GM19455 (cell line): ENCODE data around the gene AURKAIP1.
"Not testable (repeated sequence)": the region's sequence is repeated elsewhere in the genome, so short reads cannot be mapped to it uniquely, and the experiment has no call there.

Source experiments
- ATAC-seq: cut with Tn5 transposase; IDR thresholded peaks from one replicate; pipeline ENCODE4 v1.9.1; 2021; ENCODE audit not compliant: unreplicated experiment

The AURKAIP1 gene

DNA sequence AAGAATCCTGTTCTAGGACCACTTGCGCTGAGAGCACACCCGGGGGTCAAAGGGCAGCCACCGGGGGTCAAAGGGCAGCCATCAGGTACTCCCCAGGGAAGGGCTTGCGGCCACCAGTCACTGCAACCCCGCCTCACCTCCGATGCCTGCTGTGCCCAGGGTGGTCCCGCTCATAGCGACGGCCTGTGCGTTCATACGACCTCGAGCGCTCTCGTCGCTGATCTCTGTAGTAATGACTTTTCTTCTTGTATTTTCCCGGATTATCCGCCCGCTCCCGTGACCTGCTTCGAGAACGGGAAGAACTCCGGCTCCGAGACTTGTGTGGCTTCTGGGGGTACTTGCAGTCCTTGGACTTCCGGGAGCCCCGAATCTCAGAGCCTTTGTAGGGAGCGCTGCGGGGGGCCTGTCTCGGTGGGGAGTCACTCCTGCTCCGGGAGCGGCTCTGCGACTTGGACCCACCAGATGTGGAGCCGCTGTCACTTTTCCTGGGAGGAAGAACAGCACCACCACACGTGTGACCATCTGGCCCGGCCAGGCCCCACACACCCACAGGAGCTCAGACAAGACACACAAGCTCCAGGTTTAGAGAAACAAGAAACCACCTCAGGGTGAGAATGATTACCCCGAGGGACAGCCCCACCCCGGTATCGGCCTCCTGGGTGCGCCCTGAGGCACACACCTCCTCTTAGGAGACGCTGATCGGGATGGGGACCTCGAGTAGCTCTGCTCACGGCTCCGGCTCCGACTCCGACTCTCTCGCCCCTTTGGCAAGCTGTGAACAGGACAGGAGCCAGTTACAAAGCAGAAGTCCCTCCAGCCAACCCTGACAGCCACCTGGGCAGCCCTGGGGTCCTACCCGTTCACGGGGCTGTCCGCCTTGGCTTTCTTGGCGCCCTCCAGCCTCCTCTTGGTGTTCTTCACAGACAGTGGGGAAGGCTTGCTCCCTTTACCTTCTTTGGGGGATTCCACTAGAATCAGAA, 12.4 kb upstream of the AURKAIP1 start:
- no peak for ATAC-seq

DNA sequence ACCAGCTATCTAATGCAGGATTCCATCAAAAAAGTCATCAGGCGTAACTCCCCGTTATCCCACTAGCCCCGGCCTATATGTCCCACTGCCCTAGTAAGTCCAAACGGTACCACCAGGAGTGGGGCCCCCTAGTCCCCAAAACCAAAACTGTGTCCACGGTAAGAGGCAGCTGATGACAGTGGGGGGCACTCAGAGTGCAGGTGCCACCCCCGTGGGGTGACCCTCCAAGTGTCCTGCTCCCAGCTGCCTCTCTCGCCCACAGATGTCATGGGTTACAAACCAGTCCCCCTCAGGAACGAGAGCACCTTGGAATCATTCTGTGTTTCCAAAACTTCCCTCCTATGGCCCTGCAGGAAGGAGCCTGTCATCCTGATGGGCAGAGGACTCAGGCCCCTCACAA, 10.9 kb upstream of the AURKAIP1 start:
- no peak for ATAC-seq

- not testable (repeated sequence) for ATAC-seq
Measured at GRCh38 chr1:1385339-1385738, 10.3 kb upstream of the AURKAIP1 start.

DNA sequence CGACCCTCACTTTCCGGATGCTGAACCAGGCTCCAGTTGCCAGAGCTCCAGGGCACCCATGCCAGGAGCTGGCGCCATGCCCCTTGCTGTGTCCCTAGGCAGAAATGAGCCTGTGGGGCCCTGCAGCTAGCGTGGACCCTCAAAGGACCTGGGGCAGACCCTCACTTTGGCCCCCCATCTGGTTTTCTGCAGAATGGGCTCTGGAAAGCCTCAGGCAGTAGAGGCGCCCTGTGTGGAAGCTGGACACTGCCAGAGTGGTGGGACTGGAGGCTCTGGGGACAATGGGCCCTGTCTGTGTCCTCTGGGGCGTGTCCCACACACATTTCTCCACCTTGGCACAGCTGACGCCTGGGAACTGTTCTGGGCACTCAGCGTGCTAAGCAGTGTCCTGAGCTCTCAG, 6.3 kb upstream of the AURKAIP1 start:
- ATAC-seq, result no peak

DNA sequence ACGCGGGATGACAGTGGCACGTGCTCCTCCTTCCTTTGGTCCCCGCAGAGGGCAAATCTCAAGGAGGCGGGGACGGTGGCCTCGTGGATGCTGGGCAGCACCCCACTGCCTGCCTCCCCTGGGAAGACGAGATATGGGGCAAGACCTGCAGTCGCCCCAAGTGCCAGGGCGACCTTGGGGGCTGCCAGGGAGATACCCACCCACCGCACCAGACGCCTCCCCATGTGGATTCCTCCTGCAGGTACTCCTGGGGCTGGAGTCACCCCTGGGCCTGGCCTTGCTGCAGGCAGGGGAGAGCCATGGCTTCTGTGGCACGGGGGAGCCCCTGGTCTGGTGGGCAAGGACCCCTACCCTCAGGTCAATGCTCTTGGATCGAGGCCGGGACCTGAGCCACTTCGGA, 5.9 kb upstream of the AURKAIP1 start:
- no peak for ATAC-seq

DNA sequence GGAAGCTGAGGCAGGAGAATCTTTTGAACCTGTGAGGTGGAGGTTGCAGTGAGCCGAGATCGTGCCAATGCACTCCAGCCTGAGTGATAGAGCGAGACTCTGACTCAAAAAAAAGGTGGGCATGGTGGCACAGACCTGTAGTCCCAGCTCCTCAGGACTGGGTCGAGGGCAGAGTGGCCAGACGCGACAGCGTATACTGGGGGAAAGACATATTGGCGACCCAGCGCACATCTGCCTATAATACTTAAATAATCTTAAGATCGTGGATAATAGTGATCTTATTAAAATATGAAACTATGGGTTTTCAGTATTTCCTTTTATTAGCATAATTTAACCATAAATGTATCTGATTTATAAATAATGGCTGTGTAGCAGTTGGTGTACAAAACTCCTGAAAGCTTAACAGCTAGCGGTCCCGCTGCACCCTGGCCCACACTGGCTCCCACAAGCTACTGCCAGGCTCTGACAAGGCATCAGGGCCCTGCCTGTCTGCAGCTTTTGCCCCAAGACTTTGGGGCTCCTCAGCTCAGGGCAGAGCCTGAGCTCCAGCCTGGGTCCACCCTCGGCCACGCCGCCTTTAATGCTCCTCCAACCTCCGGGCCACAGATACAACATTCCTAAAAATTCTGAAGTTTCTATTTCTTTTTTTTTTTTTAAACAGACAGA, 2.7 kb upstream of the AURKAIP1 start:
- ATAC-seq, result no peak

DNA sequence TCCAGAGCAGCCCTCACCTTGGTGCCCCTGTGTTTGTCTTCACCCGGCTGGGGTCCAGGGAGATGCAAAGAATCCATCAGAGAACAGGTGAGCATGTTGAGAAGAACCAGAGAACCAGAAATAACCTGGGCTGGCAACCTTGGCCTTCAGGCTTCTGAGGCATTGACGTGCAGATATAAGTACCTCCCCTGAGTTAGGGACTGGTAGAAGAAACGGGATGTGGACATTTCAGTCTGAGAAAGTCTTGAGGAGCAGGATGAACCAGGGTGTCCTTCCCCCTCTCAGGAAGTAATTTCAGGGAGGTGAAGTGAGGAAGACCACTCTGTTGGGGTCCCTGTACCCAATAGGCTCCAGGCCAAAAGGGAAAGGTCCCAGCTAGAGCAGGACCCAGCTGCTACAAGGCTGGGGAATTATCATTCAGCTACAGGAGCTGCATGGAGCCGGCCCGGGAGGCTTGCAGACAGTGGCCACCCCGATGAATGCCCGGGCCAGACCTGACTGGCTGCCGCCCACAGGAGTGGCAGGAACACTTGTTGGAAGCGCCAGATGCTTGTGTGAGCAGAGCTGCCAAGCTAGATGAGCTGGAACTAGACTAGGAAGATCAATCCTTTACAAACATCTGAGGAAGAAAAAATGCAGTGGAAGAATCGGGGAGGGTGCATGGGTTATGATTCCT, 1.7 kb upstream of the AURKAIP1 start:
- no peak for ATAC-seq

DNA sequence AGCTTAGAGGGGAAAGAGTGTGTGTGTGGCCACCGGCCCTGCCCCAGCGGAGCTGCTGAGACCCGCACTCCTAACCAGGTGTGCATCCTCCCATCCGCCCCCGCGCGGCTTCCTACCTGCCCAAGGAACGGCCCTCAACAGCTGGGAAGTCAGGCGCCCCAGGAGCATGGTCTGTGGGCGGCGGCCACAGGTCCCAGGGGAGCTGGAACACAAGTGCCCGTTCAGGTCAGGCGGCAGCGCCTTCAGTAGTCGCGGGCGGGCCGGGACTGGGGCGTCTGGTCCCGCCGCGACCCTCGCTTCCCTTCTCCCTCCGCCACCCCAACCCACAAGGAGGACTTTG, 448 bp downstream of the AURKAIP1 start:
- peak; percentile 3 for ATAC-seq

DNA sequence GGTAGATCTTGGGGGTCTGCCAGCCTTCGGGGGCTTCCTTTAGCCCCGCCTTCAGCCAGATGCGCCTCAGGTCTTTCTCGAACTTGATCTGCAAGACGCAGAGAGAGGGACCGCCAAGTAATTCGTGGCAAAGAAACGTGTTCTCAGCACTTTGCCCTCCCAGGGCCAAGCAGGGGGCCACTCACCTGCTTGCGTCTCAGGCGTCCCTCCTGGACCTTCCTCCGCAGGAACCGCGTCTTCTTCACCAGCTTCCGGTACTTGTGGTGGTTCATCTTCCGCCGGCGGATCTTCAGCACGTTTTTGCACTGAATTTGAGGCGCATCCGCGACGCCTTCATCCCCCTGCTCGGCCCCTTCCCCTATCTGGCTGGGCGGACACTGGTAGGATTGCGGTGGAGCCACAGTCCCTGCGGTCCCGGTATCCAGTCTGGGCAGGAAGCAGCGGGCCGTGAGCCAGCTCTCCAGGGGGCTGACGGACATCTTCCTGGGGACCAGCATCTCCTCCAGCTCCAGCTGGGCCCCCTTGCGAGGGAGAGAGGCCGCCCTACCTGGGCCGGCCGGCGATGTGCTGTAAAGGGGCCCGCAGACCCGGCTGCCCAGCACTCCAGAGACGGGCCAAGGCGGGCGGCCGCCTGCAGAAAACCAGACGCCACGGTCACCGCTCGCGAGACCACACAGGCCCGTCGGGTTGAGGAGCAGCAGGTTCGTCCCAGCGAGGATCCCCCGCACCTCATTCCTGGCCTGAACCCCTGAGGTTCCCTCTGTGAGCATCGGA, 1.0 kb downstream of the AURKAIP1 start:
- no peak for ATAC-seq

DNA sequence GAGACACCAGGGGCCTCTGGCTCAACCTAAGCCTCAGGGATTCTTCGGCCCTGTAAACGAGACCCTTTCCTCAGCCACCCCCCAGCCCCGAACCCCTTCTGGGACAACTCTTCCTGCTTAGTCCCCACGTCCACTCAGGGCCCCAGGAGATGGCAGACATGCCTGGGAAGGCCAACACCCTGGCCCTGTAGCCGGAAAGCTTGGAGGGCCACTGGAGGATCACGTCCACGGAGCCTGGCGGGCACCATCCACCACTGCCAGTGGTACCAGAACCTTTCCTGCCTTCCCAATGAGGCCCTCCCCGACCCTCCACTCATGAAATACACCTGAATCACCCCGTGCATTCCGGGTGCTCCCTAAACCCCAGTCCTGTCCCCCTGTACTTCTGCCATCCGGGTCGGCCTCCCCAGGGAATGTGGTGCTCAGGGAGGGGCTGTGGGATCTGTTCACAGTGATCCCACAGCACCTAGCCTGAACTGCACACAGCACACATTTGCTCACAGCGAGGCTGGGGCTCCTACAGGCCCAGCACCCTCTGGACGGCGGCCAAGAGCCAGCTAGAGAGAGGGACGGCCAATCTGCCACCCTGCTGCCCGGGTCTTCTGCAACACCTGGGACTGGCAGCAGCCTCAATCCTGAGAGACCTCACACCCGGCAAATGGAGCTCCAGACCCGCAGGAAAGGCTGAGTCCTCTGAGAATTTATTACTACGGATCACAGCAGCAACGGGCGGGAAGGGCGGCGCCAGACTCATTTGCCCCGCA, 1.8 kb downstream of the AURKAIP1 start:
- ATAC-seq, result no peak

DNA sequence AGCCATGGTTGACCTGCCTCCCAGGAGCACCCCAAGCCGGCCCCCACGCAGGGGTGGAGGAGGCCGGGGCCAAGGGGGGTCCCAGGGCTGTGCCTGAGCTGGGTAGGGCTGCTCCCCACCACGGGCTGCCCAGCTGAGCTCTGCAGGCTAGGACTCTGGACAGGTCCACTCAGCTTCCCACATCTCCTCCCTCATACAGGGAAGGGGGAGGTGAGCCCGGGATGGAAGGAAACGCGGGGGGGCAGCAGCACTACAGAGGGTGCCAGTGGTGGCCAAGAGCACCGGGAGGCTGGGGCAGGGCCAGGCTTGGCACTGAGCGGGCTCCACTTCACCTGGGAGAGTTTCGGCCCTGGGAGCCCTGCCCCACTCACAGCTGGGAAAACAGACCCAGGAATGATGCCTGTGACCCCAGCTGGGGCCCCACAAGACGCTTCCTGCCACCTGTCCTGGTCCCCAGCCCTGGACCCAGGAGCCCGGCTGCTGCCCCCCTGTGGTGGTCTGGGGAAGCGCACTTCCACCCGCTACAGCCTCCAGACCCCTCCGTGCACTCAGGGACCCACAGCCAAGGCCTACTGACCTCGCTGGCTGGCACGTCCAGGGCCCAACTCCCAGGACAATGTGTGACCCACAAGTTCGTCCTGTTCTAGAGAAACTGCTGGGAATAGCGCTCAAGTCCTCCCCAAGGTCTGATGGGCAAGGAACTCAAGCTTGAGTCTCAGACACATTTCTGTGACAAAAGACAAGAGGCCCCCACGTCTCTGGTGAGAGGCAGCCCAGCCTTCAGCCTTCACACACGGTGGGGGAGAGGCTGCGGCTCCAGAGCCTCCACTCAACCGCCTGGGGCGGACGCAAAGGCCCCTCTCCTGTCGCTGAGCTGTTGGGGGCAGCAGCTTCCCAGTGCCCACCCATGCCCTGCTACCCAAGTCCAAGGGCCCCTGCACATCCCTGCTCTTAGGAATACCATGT, 3.0 kb downstream of the AURKAIP1 start:
- ATAC-seq, result no peak

DNA sequence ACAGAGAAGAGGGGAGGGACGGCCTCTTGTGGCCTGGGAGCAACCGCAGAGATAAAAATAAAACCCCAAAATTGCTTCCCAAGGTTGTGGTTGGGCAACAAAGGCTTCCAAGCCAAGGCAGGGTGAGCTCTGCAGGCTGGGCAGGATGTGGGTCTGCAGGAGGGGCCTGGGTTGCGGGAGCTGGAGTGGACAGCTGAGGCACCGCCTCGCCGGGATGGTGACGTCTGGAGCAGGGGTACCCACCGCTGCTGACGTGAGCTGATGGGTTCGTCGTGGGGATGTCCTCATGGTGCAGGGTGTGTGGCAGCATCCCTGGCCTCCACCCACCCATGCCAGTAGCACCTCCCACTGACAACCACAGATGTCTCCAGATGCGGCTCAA, 3.7 kb downstream of the AURKAIP1 start:
- ATAC-seq, result no peak

- ATAC-seq, result no peak
Measured at GRCh38 chr1:1370771-1371300, 4.2 kb downstream of the AURKAIP1 start.

DNA sequence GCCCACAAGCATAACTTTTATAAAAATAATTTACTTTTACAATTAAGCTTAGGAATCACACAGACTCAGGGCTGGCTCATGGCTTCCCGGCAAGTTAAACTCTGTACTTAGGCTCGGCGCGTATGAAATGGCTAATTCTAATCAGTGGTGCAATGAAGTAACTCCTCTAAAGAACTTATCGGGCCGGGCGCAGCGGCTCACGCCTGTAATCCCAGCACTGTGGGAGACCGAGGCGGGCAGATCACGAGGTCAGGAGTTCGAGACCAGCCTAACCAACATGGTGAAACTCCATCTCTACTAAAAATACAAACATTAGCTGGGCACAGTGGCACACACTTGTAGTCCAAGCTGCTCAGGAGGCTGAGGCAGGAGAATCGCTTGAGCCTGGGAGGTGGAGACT, 4.9 kb downstream of the AURKAIP1 start:
- ATAC-seq, result not testable (repeated sequence)

- no peak for ATAC-seq
Measured at GRCh38 chr1:1367315-1367714, 7.7 kb downstream of the AURKAIP1 start.

GRCh38 chr1:1366699-1367066, 8.3 kb downstream of the AURKAIP1 start:
- ATAC-seq, result no peak

DNA sequence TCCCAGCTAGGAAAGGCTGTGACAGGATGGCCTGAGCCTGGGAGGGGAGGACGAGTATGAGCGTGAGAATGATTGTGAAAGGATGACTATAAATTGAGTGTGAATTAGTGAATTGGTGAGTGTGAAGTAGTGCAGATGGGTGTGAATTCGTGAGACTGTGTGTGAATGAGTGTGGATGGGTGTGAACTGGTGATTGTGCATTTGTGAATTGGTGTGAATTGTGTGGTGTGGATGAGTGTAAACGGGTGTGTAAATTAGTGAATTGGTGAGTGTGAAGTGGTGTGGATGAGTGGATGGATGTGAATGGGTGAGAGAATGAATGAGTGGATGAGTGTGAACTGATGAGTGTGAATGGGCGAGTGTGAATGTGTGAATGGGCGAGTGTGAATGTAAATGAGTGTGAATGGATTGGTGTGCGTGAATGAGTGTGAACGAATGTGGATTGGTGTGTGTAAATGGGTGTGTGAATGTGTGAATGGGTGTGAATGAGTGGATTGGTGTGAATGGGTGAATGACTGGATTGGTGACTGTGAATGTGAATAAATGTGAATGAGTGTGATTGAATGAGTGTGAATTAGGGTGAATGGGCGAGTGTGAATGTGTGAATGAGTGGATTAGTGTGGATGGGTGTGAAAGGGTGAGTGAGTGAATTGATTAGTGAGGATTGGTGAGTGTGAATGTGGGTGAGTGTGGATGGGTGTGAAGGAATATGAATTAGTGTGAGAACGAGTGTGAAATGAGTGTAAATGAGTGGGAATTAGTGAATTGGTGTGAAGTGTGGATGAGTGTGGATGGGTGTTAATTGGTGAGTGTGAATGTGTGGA, 8.9 kb downstream of the AURKAIP1 start:
- no peak for ATAC-seq

DNA sequence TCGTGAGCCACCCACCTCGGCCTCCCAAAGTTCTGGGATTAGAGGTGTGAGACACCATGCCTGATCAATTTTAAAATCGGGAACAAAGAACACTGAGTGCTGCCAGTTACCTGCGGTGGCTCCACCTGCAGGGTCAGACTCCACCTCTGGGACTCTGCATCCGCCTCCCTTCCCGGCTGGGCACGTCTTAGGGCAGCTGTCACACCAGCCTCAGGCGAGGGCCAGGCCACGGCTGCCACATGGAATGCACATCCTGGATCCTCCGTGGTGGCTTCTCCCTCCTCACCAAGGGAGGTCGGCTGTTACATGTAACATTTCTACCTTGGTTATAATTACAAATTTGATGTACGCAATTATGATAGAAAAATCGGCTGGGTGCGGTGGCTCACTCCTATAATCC, 10.7 kb downstream of the AURKAIP1 start:
- ATAC-seq, result no peak
